NCI-H2227 (cell line): ENCODE results near the gene CISH.

ENCODE experiments used
- DNase-seq: peaks from one replicate; lab custom pipeline; 2025; ENCODE audit not compliant: unreplicated experiment; lab: John Stamatoyannopoulos, UW

Gene CISH

GRCh38 chr3:50612970-50613846 is 1.6 kb upstream of the CISH start:
- DNase-seq = no peak

GRCh38 chr3:50612234-50612882 is 784 bp upstream of the CISH start:
- DNase-seq = no peak

GRCh38 chr3:50610992-50611463 is 546 bp downstream of the CISH start:
- DNase-seq = no peak

DNA sequence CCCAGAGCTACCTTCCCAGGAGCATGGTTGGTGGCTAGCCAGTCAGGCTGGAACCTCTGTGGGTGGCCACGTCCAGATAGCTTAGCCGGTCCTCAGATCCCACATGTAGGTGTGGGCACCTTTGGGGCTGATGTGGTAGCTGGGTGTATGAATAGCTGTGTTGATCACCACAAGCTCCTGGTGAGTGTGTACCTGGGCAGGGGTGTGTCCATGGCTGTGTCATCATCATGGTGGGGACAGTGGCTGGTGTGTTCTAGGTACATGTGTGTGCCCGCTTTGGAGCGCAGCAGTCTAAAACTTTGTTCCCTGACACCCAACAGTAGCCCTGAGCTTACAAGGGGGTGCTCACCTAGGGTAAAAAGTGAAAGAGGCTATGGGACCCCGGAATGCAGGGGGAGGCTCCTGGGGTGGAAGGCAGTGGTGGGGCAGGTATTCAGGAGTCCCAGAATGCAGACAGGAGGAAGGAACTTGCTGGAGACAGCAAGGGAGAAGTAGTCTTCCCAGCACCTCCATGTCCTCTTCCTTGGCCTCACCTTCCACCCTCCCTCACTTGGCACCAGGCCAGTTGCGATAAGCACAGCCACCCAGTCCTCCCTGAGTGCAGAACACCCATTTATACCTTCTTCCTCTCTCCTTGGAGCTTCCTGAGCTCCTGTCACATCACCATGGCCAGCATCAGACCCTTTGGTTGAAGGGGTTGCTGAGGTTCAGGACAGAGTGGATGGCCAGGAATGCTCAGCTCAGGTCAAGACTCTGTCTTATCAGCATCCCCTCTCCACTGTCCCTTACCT is 1.2 kb downstream of the CISH start:
- DNase-seq = no peak

DNA sequence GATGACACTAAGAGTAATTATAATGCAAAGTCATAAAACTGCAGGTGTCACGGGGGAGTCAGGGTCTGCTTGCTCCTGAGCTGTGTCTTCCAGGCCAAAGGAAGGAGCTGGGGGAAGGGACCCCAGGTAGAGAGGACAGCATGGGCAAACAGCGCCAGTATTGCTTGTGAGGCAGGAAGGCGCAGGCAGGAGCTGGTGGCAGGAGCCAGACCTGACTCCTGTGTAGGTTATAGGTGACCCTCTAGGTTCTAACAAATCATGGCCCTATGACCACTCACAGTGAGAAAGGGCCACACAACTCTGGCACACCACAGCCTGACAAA is 1.9 kb downstream of the CISH start:
- DNase-seq = no peak

DNA sequence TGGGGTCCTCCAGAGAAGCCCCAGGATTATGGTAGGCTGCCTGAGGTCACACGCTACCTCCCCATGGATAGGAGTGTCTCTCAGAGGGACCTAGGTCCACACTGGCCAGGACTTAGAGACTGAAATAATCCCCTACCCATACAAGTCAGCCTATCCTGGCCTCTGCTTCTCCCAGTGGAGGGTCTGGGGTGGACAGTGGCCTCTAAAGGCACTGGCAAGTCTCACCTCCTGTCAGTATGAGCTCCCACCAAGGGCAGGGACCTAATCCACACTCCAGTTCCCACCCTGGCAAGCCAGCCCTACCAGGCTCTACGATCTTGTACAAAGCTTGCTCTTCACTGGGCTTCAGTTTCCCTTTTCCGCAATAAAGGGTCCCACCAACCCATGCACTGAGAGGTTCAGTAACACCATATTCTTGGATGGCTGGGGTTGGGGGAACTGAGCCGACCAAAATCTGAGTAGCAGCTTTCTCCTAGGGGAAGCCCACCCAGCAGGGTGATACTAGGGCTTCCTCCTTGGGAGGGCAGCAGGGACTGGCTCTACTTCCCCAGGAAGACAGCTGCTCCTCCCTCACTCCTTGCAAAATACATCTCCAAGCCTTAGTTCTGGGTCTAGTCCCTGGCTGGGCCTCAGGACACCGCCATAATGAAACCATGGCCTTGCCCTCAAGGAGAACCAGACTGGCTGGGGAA is 2.4 kb downstream of the CISH start:
- DNase-seq = no peak

- DNase-seq = no peak
Observed at GRCh38 chr3:50608278-50608677, 3.3 kb downstream of the CISH start.

DNA sequence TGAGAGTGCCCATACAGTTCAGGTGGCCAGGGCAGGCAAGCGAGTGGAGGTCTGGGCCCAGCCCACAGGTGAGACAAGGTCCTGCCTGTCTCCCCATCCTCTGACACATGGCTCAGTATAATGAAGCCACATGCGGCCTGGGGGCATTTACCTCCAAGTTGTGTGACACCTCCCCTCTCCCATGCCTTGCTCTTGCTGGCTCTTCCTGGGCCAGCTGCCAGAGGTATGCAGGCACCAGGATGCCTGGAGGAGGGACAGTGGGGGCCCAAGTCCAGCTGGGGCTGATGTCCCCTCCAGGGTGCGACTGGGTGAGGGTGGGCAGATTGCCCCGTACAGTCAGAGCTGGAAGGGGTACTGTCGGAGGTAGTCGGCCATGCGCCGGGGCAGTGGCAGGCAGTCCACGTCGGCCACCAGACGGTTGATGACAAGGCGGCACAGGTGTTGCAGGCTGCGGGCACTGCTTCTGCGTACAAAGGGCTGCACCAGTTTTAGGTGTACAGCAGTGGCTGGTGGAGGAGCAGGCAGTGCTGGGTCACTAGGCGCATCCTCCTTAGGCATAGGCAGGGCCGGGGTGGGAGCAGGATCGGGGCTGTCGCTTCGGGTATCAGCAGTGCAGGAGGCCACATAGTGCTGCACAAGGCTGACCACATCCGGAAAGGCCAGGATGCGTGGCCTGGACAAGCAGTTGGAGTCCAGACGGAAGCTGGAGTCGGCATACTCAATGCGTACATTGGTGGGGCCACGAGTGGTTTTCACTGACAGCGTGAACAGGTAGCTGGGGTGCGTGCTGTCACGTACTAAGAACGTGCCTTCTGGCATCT is 4.1 kb downstream of the CISH start:
- no peak for DNase-seq

GRCh38 chr3:50606596-50606995 is 5.0 kb downstream of the CISH start:
- DNase-seq = no peak

DNA sequence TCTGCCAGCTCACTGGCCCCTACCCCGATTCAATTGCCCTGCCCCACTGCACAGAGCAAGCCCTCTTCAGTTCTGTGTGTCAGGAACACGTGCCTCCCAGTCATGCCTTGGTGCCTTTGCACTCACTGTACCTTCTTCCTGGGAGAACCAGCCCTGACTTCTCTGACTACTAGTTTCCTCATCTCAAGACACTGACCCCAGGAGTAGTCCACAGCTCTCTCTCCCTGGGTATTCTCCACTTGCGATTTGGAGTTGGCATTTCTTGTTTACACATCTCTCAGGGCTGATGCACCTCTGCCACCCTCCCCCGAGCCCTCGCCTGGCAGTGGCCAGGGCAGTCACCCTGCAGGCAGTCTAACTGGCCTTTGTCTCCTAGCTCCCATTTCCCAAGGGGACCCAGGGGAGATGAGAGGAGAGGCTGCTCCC is 5.7 kb downstream of the CISH start:
- no peak for DNase-seq

DNA sequence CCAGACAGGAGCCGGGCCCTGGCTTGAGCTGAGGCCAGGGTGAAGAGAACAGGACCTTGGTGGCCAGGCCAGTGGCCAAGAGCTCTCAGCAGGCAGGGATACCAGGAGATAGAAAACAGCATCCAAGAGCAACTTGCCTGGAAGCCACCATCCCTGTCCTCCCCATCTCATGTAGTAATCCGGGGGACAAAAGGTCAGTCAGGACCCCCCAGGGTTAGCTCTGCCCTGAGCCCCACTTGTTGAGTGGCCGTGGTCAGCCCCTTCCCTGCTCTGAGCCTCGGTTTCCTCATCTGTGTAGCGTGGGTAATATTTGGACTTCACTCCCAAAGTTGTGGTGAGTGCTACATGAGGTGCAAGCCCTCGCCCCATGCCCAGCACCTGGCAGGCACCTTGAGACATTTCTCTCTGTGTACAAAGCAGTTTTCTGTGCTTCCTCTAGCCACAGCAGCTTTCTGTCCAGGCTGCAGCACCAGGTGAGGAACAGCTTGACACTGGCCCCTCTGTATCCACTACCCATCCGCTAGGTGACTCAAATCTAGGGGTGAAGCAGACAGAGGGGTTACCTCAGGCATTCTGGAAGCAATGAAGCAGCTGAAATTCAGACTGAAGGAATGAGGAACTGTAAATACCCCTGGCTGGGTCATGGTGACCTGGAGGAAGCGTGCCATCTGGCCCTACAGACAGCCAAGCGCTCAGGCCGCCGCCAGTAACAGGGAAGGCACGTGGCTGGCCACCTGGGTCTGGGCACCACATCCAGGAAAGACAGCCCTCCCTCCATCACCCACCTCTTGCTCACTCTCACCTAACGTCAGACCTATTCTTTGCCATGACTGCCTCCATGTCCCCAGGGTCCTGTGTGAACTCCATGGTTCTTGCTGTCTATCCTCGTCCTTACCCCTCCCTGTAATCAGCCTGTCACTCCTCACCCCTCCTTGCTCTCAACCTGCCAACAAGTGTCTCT is 6.7 kb downstream of the CISH start:
- DNase-seq = no peak

- DNase-seq = no peak
Observed at GRCh38 chr3:50604110-50604621, 7.4 kb downstream of the CISH start.

- no peak for DNase-seq
Observed at GRCh38 chr3:50603261-50604109, 8.1 kb downstream of the CISH start.

- DNase-seq = no peak
Observed at GRCh38 chr3:50602595-50603191, 8.9 kb downstream of the CISH start.

DNA sequence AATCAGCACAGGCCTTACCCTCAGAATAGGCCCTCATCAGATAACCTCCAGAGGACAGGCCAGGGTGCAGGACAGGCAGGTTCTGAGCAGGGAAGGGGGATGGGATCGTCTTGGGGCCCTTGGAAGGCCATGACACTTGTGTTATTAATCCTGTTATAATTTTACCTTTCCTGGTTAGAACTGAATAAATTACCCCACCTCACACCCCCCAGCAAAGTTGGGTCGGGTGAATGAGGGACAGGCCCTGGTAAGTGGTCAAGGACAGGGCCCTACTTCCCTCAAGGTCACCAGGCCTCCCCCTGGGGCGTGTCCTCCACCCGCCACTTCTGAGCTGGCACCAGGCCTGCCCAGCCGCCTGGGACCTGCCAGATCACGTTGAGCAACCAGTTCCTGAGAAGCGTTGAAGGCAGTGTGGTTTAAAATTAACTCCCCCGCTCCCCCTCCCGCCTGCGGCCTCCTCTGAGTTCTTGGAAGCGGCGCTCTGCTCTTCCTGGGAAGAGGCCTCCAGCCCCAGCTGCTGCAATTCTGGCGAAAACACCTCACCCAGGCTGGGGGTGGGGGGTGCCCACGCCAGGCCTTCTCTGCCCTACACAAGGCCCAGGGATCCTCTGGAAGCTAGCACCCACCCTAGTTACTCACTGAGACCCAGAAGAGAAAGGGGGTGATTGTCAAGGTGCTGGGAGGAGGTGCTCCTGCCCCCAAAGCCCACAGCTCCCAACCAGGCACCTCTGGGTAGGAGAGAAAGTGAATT is 10.6 kb downstream of the CISH start:
- DNase-seq = peak; percentile 72

DNA sequence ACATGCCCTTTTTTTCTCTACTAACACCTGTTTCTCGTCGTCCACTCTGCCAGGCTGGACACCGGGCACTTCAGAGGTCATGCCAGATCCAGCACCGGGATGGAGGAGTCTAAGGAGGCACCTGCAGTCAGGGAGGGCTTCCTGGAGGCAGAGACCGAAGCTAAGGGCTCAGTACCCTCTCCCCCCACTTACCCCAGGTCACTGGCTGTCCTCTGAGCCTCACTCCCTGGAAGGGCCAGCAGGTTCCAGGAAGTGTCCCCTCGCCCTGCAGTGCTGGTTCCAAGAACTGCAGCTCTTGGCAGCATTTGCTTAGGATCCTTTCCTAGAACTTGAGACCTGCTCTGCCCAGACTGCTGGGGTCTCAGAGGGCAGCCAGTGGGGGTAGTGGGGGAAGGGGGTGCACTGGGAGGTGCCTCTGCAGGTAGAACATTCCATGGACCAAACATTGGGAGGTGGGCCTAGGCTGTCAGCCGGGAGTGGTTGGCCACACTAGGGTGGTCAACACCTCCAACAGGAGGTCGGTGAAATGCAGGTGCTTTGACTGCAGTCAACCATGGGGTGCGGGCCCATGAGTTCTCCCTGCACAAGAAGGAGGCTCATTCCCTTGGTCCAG is 11.3 kb downstream of the CISH start:
- no peak for DNase-seq
